HG02623 (cell line): Measurements from ENCODE around the gene CGN.

ENCODE experiments used
- ATAC-seq: cut with Tn5 transposase; IDR thresholded peaks from one replicate; pipeline ENCODE4 v1.9.1; 2021; ENCODE audit warnings: moderate library complexity; ENCODE audit not compliant: unreplicated experiment

CGN gene

DNA sequence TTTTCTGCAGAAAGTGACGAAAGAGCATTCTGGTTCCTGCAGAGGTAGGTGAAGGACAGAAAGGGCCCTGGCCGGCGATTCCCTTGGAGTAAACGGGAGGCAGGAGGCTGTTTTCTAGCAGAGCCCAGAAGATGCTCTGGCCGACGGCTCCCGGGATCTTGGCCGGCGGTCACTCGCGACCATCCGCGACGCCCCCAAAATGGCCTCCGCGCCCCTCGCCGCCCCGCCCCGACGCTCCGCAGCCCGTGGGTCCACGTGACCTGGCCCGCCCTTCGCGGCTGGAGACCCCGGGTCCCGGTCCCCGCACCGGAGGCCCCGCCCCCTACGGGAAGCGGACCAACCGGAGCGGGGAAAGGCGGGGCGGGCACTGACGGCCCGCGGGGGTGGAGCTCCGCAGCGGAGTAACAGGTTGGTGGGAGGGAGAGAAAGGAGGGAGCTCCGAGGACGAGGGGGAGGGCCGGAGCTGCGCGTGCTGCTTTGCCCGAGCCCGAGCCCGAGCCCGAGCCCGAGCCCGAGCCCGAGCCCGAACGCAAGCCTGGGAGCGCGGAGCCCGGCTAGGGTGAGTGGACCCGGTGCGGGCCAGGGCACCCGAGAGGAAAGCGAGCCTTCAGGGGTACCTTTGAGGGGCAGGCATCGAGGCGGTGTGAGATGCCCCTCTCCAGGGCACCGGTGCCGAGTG lies at the start of gene CGN:
Gene CGN, plus strand, starts transcription at position 431 of the 679 bp plus-strand sequence. CDS start 7,133 bp downstream, outside the sequence.
- peak; percentile 83 for ATAC-seq

- ATAC-seq, result no peak
Observed at GRCh38 chr1:151461694-151462093, 49.5 kb upstream of the CGN start.

DNA sequence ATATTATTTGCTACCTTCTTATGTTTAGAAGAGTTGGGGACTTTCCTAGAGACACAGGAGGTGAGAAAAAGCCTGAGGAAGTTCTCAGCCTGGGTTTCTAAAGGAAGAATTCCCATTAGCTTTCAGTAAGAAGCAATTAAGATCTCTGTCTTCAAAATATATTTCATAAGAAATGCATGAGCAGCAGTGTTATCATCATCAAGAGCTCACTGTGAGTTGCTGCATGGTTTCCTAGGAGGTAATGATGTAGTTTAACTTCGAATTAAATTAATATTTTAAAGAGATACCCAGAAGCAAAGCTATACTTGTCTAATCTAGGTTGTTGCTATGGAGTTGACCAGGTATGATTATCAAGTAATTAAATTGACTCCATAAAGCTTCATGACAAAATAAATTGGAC lies 46.2 kb upstream of the CGN start:
- ATAC-seq, result no peak

DNA sequence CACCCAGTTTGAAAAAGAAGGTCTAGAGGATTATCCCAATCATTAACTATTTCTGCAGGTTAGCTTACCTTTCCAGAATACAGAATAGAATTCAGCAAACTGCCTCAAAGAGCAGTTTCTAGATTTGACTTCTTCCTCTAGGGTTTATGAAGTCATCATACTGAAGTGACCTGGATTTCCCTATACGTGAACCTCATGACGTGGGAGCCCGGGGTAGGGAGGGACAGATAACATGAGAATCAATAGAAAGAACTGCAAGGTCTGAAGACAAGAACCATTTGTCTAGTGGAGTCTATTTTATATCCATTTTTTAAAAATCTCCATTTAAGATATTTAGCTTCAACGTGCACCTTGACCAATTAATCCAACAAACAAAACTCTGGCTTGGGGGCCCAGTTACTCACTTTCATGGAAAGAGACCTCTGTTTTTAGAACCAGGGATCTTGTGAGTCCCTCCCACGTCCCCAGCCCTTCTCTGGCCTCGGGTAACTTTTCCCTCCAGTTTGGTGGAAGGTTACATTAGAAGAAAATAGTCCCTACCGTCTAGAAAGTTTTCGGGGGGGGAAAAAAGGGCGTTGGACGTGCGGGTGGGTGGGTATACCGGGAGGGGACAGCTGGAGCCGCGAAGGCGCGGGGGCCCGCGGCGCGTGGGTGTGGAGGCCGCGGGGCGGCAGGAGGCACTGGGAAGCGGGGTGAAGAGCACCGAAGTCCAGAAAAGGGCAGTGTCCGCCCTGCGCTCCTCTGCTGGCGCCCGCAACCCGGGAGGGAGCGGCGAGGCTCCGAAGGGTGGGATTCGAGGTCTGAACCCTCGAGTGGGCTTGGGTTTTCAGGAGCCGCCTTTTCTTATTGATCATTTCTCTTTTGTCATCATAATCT lies 38.1 kb upstream of the CGN start:
- ATAC-seq, result no peak

GRCh38 chr1:151474745-151475144 lies 36.4 kb upstream of the CGN start:
- no peak for ATAC-seq

DNA sequence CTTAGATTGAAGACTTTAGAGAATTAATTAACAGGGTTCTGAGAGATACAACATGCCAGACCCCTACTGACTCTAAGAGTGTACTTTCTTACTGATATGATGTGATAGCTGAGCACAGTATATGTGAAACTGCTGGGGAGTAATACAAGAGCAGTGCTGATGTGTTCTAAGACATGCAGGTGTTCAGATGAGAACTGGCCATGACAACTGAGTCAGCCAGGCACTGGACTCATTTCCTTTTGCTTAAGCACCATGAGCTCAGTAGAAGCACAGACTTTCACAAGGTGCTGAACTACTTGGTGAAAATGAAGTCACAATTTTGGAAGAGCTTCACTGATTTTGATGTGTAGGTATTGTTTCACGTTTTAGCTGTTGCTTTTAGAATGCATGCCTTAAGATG lies 36.0 kb upstream of the CGN start:
- peak; percentile 71 for ATAC-seq

GRCh38 chr1:151476083-151476482 lies 35.1 kb upstream of the CGN start:
- no peak for ATAC-seq

DNA sequence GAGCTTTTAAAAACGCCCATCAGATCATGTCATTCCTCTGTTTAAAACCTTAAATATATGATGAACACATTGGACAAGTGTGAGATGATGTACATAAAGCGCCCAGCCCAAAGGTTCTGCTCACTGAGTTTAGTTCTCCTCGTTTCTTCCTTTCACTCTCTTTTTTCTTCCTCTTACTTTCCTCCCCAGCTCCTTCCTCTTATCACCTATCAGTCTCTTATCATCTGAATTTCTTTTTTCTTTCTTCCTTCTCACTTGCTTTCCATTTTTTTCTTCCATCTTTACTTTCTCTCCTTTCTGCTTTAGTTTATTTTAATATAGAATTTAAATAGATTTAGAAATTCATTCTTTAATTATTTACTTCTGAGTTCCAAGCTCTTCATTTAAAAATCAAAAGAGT lies 34.1 kb upstream of the CGN start:
- ATAC-seq, result no peak

- no peak for ATAC-seq
Observed at GRCh38 chr1:151478140-151478812, 32.9 kb upstream of the CGN start.

DNA sequence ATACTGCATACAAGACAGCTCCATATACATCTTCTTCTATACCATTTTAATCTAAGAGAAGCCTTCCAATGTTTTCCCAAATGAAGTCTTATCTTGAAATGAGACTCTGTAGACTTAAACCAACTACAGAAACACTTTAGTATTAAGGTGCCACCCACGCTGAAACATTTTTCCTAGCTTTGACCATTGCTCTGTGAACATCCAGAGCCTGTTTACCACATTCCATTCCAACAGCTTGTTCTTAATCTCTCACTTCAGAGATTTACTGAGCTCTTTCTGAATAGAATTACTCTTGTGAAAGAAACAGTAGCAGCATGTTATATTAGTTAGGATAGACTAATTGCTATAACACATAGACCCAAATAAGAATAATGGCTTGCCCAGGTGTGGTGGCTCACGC lies 32.3 kb upstream of the CGN start:
- no peak for ATAC-seq

- ATAC-seq, result no peak
Observed at GRCh38 chr1:151479462-151479861, 31.7 kb upstream of the CGN start.

- ATAC-seq, result no peak
Observed at GRCh38 chr1:151482017-151482416, 29.2 kb upstream of the CGN start.

- no peak for ATAC-seq
Observed at GRCh38 chr1:151485685-151486255, 25.4 kb upstream of the CGN start.

DNA sequence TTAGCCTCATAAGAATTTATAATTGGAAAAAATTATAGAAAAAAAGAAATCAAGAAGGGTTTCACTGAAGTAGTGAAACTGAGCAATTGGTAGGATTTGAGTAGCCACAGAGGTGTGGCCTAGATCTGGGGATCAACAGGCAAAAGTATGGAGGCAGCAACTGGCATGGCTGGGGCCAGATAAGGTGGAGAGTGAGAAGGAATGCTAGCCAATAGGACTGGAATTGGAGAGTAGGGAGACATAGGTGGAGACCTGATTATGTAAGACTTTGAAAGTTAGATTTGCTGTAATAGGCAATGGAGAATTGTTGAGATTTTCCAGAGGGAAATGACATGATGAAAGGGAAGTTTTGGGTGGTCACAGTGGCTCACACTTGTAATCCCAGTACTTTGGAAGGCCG lies 24.6 kb upstream of the CGN start:
- ATAC-seq, result no peak

- ATAC-seq, result no peak
Observed at GRCh38 chr1:151491641-151492040, 19.5 kb upstream of the CGN start.

DNA sequence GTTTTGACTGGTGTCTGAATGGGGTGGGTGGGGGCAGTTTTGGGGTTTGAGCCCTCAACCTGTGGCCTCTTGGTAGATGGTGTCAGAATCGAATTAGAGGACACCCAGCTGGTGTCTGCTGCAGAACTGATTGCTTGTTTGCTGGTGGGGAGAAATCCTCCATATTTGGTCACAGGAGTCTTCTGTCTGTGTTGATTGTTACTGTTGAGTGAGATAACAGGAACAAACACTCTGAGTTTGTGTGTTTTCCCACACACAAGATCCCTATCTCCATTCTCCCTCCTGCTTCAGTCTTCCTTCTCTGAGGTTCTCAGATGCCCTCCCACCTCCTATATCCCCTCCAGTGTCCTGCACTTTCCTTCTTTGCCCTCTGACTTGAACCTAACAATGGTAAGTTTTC lies 19.1 kb upstream of the CGN start:
- no peak for ATAC-seq

DNA sequence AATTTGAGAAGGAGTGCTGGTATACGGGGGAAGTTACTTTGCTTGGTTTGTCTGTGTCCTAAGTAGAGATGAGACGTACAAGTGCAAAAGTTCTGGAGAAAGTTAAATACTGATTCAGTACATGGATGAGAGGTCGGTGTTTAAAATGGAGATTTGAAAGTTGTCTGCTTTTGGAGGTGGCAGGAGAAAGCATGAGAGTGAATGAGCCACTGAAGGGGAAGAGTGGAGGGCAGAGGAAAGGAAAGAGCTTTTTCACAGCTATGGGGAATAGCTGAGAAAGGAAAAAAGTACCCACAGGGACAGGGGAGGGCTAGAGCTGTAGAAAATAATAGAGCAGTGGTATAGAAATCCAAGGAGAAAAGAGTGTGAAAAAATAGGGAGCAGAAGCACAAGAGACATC lies 18.1 kb upstream of the CGN start:
- no peak for ATAC-seq

DNA sequence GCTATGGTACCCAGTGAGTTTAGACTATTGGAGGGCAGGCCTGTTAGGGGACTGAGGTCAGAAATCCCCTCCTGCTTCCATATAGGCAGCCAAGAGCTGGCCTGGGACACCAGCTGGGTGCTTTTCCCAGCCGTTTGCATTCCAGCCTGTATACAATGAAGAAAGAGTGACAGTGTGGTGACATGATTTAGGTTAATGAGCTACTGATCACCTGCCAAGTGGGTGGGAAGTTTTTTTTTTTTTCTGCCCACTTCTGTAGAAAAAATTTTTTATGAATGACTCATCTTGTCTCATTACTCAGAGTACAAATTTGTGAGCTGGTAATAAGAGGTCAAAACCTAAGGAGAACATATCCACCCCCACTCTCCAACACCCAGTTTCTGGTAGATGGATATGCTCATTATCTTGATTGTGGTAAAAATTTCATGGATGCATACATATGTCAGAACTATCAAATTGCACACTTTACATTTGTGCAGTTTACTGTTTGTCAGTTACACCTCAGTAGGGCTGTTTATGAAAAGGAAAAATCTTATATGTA lies 16.4 kb upstream of the CGN start:
- ATAC-seq, result no peak

DNA sequence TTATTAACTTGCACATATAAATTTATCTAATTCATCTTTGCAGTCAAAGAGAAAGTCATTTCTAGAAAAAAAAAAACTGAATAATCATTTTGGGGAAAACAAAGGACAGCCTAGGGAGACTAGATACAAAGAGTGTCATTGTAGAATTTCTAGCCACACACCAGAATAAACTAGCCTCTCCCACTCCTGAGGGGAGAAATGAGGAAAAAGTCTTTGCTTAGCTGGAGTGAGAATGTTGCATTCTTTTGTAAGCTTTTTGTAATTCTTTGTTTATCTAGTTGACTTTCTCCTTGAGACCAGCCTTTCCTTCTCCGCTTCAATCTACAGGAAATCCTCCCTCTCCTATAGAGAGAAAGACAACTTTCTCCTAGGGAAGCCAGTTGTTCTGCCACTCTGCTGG lies 15.9 kb upstream of the CGN start:
- no peak for ATAC-seq

GRCh38 chr1:151499365-151499764 lies 11.8 kb upstream of the CGN start:
- ATAC-seq, result no peak

GRCh38 chr1:151499930-151500329 lies 11.3 kb upstream of the CGN start:
- no peak for ATAC-seq
